Measurements from ENCODE around the gene NDFIP1. TPM values are rescaled to one million over a fixed set of nuclear protein-coding genes. Genes with fewer than 3 reads are reported as not detected.

The NDFIP1 gene
- total and polyA plus RNA-seq, 10 donors, result 14.2 to 111 (median 72.6) TPM

- Histone ChIP-seq H3K9me3 (no peaks in the 10 kb centered on the region), H3K36me3 (no peaks in the 10 kb centered on the region), H3K27ac (no peak overlapping the region), H3K4me1 (no peaks in the 10 kb centered on the region), H3K4me3 (no peak overlapping the region), H3K27me3 (replicated peaks in 1 of 7) (peaks cover 0 to 16% (median 0%) of the 10 kb centered on the region in 7 donors)
- DNase-seq, result peak; percentile 34
- intact Hi-C loops (cut with DNase I; ENCODE audit: low total_unique reads), result no loop called here
- WGBS, 5 donors, result 80 to 90% (median 83%) methylated on average over 6 of the region's 6 CpGs
- TF ChIP-seq CTCF (IDR thresholded peaks at IDR 0.05 in 8 of 11, conservative IDR thresholded peaks at IDR 0.05 in 3 of 11), result no peak
- TF ChIP-seq POLR2AphosphoS5 (IDR thresholded peaks at IDR 0.05), result no peak
- TF ChIP-seq POLR2A (IDR thresholded peaks at IDR 0.05), result no peak
Observed at GRCh38 chr5:142179776-142180387, 71.3 kb downstream of the NDFIP1 start.

GRCh38 chr5:142181096-142181495 lies 72.5 kb downstream of the NDFIP1 start:
- TF ChIP-seq POLR2AphosphoS5 (IDR thresholded peaks at IDR 0.05), result no peak
- H3K4me3 ChIP-seq, result no peak overlapping the region
- 88 to 95% (median 92%) methylated on average over 6 of the region's 6 CpGs for WGBS, 5 donors
- H3K36me3 ChIP-seq, result no peaks in the 10 kb centered on the region
- no peaks in the 10 kb centered on the region for H3K4me1 ChIP-seq
- no peak overlapping the region for H3K27ac ChIP-seq
- peaks cover 0 to 21% (median 0%) of the 10 kb centered on the region in 7 donors for H3K27me3 ChIP-seq (replicated peaks in 1 of 7)
- intact Hi-C loops (cut with DNase I; ENCODE audit: low total_unique reads), result no loop called here
- DNase-seq, result peak; percentile 36
- H3K9me3 ChIP-seq, result no peaks in the 10 kb centered on the region

- DNase-seq, result peak; percentile 38
- Histone ChIP-seq H3K27me3 (replicated peaks in 1 of 7) (peaks cover 0 to 20% (median 0%) of the 10 kb centered on the region in 7 donors), H3K4me1 (no peaks in the 10 kb centered on the region), H3K9me3 (no peaks in the 10 kb centered on the region), H3K4me3 (no peak overlapping the region), H3K36me3 (no peaks in the 10 kb centered on the region), H3K27ac (no peak overlapping the region)
- WGBS, 5 donors, result 78 to 86% (median 81%) methylated on average over 7 of the region's 7 CpGs
- no peak for TF ChIP-seq POLR2A (IDR thresholded peaks at IDR 0.05)
- TF ChIP-seq CTCF (IDR thresholded peaks at IDR 0.05 in 8 of 11, conservative IDR thresholded peaks at IDR 0.05 in 3 of 11), result no peak
- no peak for TF ChIP-seq POLR2AphosphoS5 (IDR thresholded peaks at IDR 0.05)
- intact Hi-C loops (cut with DNase I; ENCODE audit: low total_unique reads), result no loop called here
Observed at GRCh38 chr5:142181547-142182163, 73.1 kb downstream of the NDFIP1 start.

GRCh38 chr5:142182840-142183239 lies 74.3 kb downstream of the NDFIP1 start:
- no peaks in the 10 kb centered on the region for H3K36me3 ChIP-seq
- WGBS, 5 donors, result 86 to 98% (median 94%) methylated on average over 5 of the region's 5 CpGs
- intact Hi-C loops (cut with DNase I; ENCODE audit: low total_unique reads), result no loop called here
- TF ChIP-seq POLR2AphosphoS5 (IDR thresholded peaks at IDR 0.05) (no peak), POLR2A (IDR thresholded peaks at IDR 0.05) (no peak), CTCF (IDR thresholded peaks at IDR 0.05 in 8 of 11, conservative IDR thresholded peaks at IDR 0.05 in 3 of 11) (no peak)
- H3K27ac ChIP-seq, result no peak overlapping the region
- H3K27me3 ChIP-seq (replicated peaks in 1 of 7), result peaks cover 0 to 11% (median 0%) of the 10 kb centered on the region in 7 donors
- no peak overlapping the region for H3K4me3 ChIP-seq
- H3K4me1 ChIP-seq, result no peaks in the 10 kb centered on the region
- no peaks in the 10 kb centered on the region for H3K9me3 ChIP-seq
- DNase-seq, result peak; percentile 10

All from spleen (tissue), 11 donors.